Dendritic cell treated with granulocyte-macrophage colony-stimulating factor and Interleukin-4, amounts not matched to agents 40 ng/mL and 50 ng/mL, for 4 days (primary cell): ENCODE results near the gene DEPDC1B.
"Not testable (repeated sequence)": the region's sequence is repeated elsewhere in the genome, so short reads cannot be mapped to it uniquely, and the experiment has no call there.

Experiments used
- H3K27ac Mint-ChIP-seq: one replicate; pipeline ENCODE4 v1.8.0; 2022; ENCODE audit warnings: mild to moderate bottlenecking, mixed read lengths
- H3K27me3 Mint-ChIP-seq: one replicate; pipeline ENCODE4 v1.8.0; 2022; ENCODE audit warnings: mild to moderate bottlenecking, mixed read lengths
- H3K36me3 Mint-ChIP-seq: one replicate; pipeline ENCODE4 v1.8.0; 2022; ENCODE audit warnings: low read depth, mixed read lengths
- H3K4me1 Mint-ChIP-seq: one replicate; pipeline ENCODE4 v1.8.0; 2022; ENCODE audit warnings: low read depth, mixed read lengths
- H3K4me3 Mint-ChIP-seq: one replicate; pipeline ENCODE4 v1.8.0; 2022; ENCODE audit warnings: mild to moderate bottlenecking, moderate library complexity, mixed read lengths
- H3K9me3 Mint-ChIP-seq: one replicate; pipeline ENCODE4 v1.8.0; 2022; ENCODE audit warnings: mixed read lengths
- intact Hi-C: fragments of 100-400 bp; cut with micrococcal nuclease; formaldehyde crosslinking; loops from one replicate; pipeline ENCODE4 v1.15.0; 2022

The DEPDC1B gene

GRCh38 chr5:60699609-60700415 is at the start of gene DEPDC1B:
TSS of gene DEPDC1B (minus strand) at chr5:60700166. CDS start at chr5:60700093, 73 bp downstream.
- Mint-ChIP-seq H3K27me3 (peaks cover 7% of the 10 kb centered on the region), H3K9me3 (no peaks in the 10 kb centered on the region), H3K36me3 (peaks cover 11% of the 10 kb centered on the region), H3K4me1 (peaks cover 27% of the 10 kb centered on the region), H3K4me3 (peak within 1 kb of the TSS; percentile 95), H3K27ac (peak within 1 kb of the TSS; percentile 89)
- intact Hi-C loops: loop anchor here (2.0 to 10.0 kb wide), 4 partner anchors 127 to 925 kb away; partner anchors contain the start of genes ELOVL7, ERCC8 and NDUFAF2

- Mint-ChIP-seq H3K27ac (no peak overlapping the region), H3K4me1 (no peaks in the 10 kb centered on the region), H3K36me3 (no peaks in the 10 kb centered on the region), H3K4me3 (no peak overlapping the region), H3K9me3 (peaks cover 13% of the 10 kb centered on the region), H3K27me3 (no peaks in the 10 kb centered on the region)
- intact Hi-C loops: no loop called here
These were observed 44.7 kb upstream of the DEPDC1B start for GRCh38 chr5:60744682-60745081.

- Mint-ChIP-seq H3K27me3 (no peaks in the 10 kb centered on the region), H3K4me3 (no peak overlapping the region), H3K4me1 (no peaks in the 10 kb centered on the region), H3K9me3 (peaks cover 17% of the 10 kb centered on the region), H3K36me3 (no peaks in the 10 kb centered on the region), H3K27ac (no peak overlapping the region)
- intact Hi-C loops: no loop called here
These were observed 43.7 kb upstream of the DEPDC1B start for GRCh38 chr5:60743511-60744314.

- H3K4me3 Mint-ChIP-seq: no peak overlapping the region
- peaks cover 17% of the 10 kb centered on the region for H3K9me3 Mint-ChIP-seq
- H3K27me3 Mint-ChIP-seq: no peaks in the 10 kb centered on the region
- H3K27ac Mint-ChIP-seq: no peak overlapping the region
- no peaks in the 10 kb centered on the region for H3K36me3 Mint-ChIP-seq
- intact Hi-C loops: no loop called here
- no peaks in the 10 kb centered on the region for H3K4me1 Mint-ChIP-seq
These were observed 40.4 kb upstream of the DEPDC1B start for GRCh38 chr5:60740322-60740721.

GRCh38 chr5:60738933-60739332 is 39.0 kb upstream of the DEPDC1B start:
- no peaks in the 10 kb centered on the region for H3K27me3 Mint-ChIP-seq
- no peaks in the 10 kb centered on the region for H3K4me1 Mint-ChIP-seq
- intact Hi-C loops: no loop called here
- H3K4me3 Mint-ChIP-seq: no peak overlapping the region
- peaks cover 17% of the 10 kb centered on the region for H3K9me3 Mint-ChIP-seq
- H3K27ac Mint-ChIP-seq: no peak overlapping the region
- H3K36me3 Mint-ChIP-seq: no peaks in the 10 kb centered on the region

GRCh38 chr5:60738461-60738860 is 38.5 kb upstream of the DEPDC1B start:
- Mint-ChIP-seq H3K4me1 (no peaks in the 10 kb centered on the region), H3K27me3 (no peaks in the 10 kb centered on the region), H3K27ac (no peak overlapping the region), H3K4me3 (no peak overlapping the region), H3K9me3 (peaks cover 17% of the 10 kb centered on the region), H3K36me3 (no peaks in the 10 kb centered on the region)
- intact Hi-C loops: no loop called here

GRCh38 chr5:60730858-60731257 is 30.9 kb upstream of the DEPDC1B start:
- H3K36me3 Mint-ChIP-seq, H3K27me3 Mint-ChIP-seq, H3K27ac Mint-ChIP-seq, H3K9me3 Mint-ChIP-seq, intact Hi-C loops, H3K4me1 Mint-ChIP-seq, H3K4me3 Mint-ChIP-seq: not testable (repeated sequence)

- no peaks in the 10 kb centered on the region for H3K27me3 Mint-ChIP-seq
- H3K4me1 Mint-ChIP-seq: peaks cover 15% of the 10 kb centered on the region
- H3K4me3 Mint-ChIP-seq: no peak overlapping the region
- no peak overlapping the region for H3K27ac Mint-ChIP-seq
- intact Hi-C loops: no loop called here
- peaks cover 5% of the 10 kb centered on the region for H3K9me3 Mint-ChIP-seq
- H3K36me3 Mint-ChIP-seq: no peaks in the 10 kb centered on the region
These were observed 27.2 kb upstream of the DEPDC1B start for GRCh38 chr5:60727033-60727679.

- no peaks in the 10 kb centered on the region for H3K9me3 Mint-ChIP-seq
- H3K4me1 Mint-ChIP-seq: peaks cover 15% of the 10 kb centered on the region
- H3K27ac Mint-ChIP-seq: no peak overlapping the region
- intact Hi-C loops: no loop called here
- H3K27me3 Mint-ChIP-seq: no peaks in the 10 kb centered on the region
- no peak overlapping the region for H3K4me3 Mint-ChIP-seq
- H3K36me3 Mint-ChIP-seq: no peaks in the 10 kb centered on the region
These were observed 24.2 kb upstream of the DEPDC1B start for GRCh38 chr5:60724126-60724525.

GRCh38 chr5:60722416-60722815 is 22.4 kb upstream of the DEPDC1B start:
- H3K4me3 Mint-ChIP-seq: no peak overlapping the region

GRCh38 chr5:60719329-60719728 is 19.4 kb upstream of the DEPDC1B start:
- Mint-ChIP-seq H3K4me1 (peaks cover 11% of the 10 kb centered on the region), H3K27me3 (no peaks in the 10 kb centered on the region), H3K9me3 (peaks cover 10% of the 10 kb centered on the region), H3K4me3 (no peak overlapping the region), H3K36me3 (no peaks in the 10 kb centered on the region), H3K27ac (no peak overlapping the region)
- intact Hi-C loops: no loop called here

More at GRCh38 chr5:60722416-60722815, 22.4 kb upstream of the DEPDC1B start:
- intact Hi-C loops: no loop called here
- Mint-ChIP-seq H3K9me3 (no peaks in the 10 kb centered on the region), H3K27ac (no peak overlapping the region), H3K27me3 (no peaks in the 10 kb centered on the region), H3K36me3 (no peaks in the 10 kb centered on the region), H3K4me1 (peaks cover 15% of the 10 kb centered on the region)

- Mint-ChIP-seq H3K36me3 (no peaks in the 10 kb centered on the region), H3K4me3 (no peak overlapping the region), H3K9me3 (peaks cover 13% of the 10 kb centered on the region), H3K4me1 (peaks cover 1% of the 10 kb centered on the region), H3K27me3 (no peaks in the 10 kb centered on the region), H3K27ac (no peak overlapping the region)
- intact Hi-C loops: no loop called here
These were observed 18.4 kb upstream of the DEPDC1B start for GRCh38 chr5:60718166-60718892.

- H3K9me3 Mint-ChIP-seq: peaks cover 13% of the 10 kb centered on the region
- H3K27me3 Mint-ChIP-seq, H3K36me3 Mint-ChIP-seq, H3K27ac Mint-ChIP-seq, intact Hi-C loops, H3K4me3 Mint-ChIP-seq, H3K4me1 Mint-ChIP-seq: not testable (repeated sequence)
These were observed 15.4 kb upstream of the DEPDC1B start for GRCh38 chr5:60715201-60715928.
